ENCODE data around the gene CREB3L1. TPM values are rescaled to one million over a fixed set of nuclear protein-coding genes. Genes with fewer than 3 reads are reported as not detected.

CREB3L1 gene
- total RNA-seq, 2 experiments from 2014 or later, result not detected

DNA sequence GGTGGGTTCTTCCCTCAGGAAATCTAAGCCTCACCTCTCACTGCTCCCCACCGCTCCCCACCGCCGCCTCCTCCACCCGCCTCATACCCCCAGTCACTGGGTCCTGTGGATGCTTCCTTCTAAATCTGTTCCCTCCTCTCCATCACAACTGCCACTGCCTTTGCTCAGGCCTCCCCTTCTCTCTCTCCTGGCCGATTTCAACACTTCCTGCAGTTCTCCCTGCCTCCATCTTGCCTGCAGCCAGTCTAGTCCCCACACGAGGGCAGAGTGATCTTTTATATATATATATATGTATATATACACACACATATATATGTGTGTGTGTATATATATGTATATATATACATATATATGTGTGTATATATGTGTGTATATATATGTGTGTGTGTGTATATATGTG, 27.8 kb downstream of the CREB3L1 start:
- Mint-ChIP-seq H3K27ac (no peak overlapping the region), H3K4me3 (no peak overlapping the region), H3K4me1 (ENCODE audit: low read depth) (peaks cover 16% of the 10 kb centered on the region), H3K36me3 (ENCODE audit: low read depth) (no peaks in the 10 kb centered on the region), H3K9me3 (ENCODE audit: insufficient read depth) (no peaks in the 10 kb centered on the region), H3K27me3 (ENCODE audit: low read depth) (peaks cover 3% of the 10 kb centered on the region)
- ChIA-PET POLR2A (interaction anchor here (0.6 kb wide), 1 partner anchor 56 kb away, joined by 3 read pairs; no protein-coding TSS in a partner anchor), CTCF (no interaction called here)
- DNase-seq (no peak), ATAC-seq (no peak)

DNA sequence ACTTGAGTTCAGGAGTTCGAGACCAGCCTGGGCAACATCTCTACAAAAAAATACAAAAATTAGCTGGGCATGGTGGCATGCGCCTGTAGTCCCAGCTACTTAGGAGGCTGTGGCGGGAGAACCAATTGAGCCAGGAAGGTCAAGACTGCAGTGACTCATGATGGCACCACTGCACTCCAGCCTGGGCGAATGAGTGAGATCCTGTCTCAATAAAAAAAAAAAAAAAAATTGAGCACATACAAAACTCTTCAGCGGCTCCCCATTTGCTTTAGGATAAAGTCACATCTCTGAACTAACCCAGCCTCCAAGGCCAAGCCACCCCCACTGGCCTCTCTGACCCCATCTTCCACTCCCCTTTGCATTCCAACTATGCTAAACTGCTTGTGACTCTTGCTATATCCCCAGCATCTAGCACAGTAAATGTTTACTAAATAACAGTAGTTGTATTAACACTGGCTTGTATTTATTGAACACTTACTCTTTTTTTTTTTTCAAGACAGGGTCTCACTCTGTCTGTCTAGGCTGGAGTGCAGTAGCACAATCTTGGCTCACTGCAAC, 28.9 kb downstream of the CREB3L1 start:
- Mint-ChIP-seq H3K27me3 (ENCODE audit: low read depth) (peaks cover 3% of the 10 kb centered on the region), H3K9me3 (ENCODE audit: insufficient read depth) (no peaks in the 10 kb centered on the region), H3K36me3 (ENCODE audit: low read depth) (no peaks in the 10 kb centered on the region), H3K27ac (peak overlapping the region; percentile 12), H3K4me3 (no peak overlapping the region), H3K4me1 (ENCODE audit: low read depth) (peaks cover 16% of the 10 kb centered on the region)
- ATAC-seq (no peak), DNase-seq (no peak)
- ChIA-PET POLR2A (no interaction called here), CTCF (interaction anchor here (1.0 to 14.1 kb wide), 7 partner anchors 9 to 181 kb away, joined by 3 to 366 read pairs (median 37); partner anchors contain the start of gene CREB3L1)

DNA sequence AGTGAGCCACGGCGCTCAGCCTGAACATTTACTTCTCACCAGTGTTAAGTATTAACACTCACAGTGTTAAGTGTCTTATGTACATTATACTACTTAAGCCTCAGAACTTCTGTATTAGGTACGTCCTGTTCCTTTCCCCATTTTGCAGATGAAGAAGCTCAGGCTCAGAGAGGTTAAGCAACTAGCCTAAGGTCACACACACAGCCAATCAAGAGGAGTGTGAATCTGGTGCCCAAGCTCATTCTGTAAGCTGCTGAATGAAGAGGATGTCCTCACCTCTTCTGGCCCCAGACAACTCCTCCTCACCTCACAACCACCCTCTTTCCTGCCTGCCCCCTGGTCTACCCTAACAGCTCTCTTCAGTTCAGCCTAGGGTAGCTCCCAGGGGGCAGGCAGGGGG, 29.9 kb downstream of the CREB3L1 start:
- no peak for DNase-seq
- CTCF ChIA-PET, result interaction anchor here (1.0 to 14.1 kb wide), 13 partner anchors 8 to 222 kb away, joined by 3 to 366 read pairs (median 10); partner anchors contain the start of gene CREB3L1
- no peaks in the 10 kb centered on the region for H3K36me3 Mint-ChIP-seq (ENCODE audit: low read depth)

DNA sequence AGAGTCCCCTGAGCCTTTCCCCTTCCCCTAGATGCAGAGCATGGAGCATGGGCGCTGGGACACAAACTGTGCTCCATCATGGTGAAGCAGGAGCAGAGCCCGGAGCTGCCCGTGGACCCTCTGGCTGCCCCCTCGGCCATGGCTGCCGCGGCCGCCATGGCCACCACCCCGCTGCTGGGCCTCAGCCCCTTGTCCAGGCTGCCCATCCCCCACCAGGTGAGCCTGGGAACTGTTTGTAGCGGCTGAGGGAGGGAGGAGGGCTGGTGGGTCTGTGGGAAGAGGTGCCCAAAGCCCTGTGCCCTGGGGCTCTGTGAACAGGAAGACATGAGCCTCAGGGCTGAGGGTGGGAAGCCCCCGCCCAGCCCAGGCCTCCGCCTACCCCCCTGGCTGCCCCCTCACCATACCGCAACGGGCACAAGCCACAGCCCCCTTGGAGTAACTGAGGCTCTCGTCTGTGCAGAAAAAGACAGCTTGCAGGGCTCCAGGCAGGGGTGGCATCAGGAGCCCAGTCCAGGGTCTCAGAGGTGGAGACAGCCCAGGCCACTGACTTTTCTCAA, 30.4 kb downstream of the CREB3L1 start:
- DNase-seq (no peak), ATAC-seq (no peak)
- no peak overlapping the region for H3K27ac Mint-ChIP-seq
- H3K4me1 Mint-ChIP-seq (ENCODE audit: low read depth), result peaks cover 16% of the 10 kb centered on the region
- H3K4me3 Mint-ChIP-seq, result no peak overlapping the region
- H3K9me3 Mint-ChIP-seq (ENCODE audit: insufficient read depth), result no peaks in the 10 kb centered on the region
- ChIA-PET POLR2A (interaction anchor here (0.6 kb wide), 1 partner anchor 502 kb away, joined by 3 read pairs; no protein-coding TSS in a partner anchor), CTCF (interaction anchor here (0.6 to 14.1 kb wide), 20 partner anchors 8 to 554 kb away, joined by 3 to 366 read pairs (median 6); partner anchors contain the start of gene CREB3L1)
- peaks cover 3% of the 10 kb centered on the region for H3K27me3 Mint-ChIP-seq (ENCODE audit: low read depth)
- no peaks in the 10 kb centered on the region for H3K36me3 Mint-ChIP-seq (ENCODE audit: low read depth)

More for the DNA sequence above, 29.9 kb downstream of the CREB3L1 start:
- ATAC-seq, result no peak
- POLR2A ChIA-PET, result no interaction called here
- H3K27ac Mint-ChIP-seq, result no peak overlapping the region
- H3K4me3 Mint-ChIP-seq, result no peak overlapping the region
- H3K27me3 Mint-ChIP-seq (ENCODE audit: low read depth), result peaks cover 3% of the 10 kb centered on the region
- no peaks in the 10 kb centered on the region for H3K9me3 Mint-ChIP-seq (ENCODE audit: insufficient read depth)
- peaks cover 16% of the 10 kb centered on the region for H3K4me1 Mint-ChIP-seq (ENCODE audit: low read depth)

DNA sequence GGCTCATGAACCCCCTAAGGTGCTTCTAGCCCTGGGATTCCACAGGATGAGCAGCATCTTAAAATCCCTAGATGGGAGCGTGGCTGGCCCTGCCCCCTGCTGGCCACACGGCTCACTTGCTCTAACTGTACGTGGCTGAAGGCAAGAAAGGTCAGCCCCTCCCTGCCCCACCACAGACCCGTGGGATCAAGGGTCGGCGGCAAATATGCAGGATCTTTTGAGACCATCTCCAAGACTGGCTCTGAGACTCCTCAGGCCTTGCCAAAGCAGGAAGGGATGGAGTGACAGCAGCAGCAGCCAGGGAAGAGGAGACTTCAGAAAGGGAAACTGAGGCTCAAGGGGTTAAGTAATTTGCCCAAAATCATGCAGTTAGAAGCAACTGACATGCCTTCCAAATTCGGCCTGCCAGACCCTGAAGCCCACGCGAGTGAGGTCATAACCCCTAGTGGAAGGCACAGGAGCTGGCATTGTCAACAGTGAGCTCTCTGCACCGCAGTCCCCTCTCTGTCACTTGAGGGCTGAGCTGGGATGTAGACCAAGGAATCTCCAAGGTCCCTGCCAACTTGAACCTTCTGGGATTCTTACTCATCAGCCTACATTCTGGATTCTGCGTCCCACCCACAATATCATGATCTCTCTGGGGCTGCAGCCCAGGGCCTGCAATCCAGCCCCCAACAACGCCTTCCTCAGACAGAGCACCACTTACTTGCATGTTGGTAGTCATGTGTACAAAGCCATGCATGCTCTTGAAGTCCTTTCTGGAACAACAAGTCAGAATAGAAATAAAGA, 31.4 kb downstream of the CREB3L1 start:
- no peak overlapping the region for H3K27ac Mint-ChIP-seq
- CTCF ChIA-PET, result interaction anchor here (0.7 to 14.1 kb wide), 22 partner anchors 10 to 689 kb away, joined by 3 to 366 read pairs (median 6); partner anchors contain the start of gene CREB3L1
- H3K4me1 Mint-ChIP-seq (ENCODE audit: low read depth), result peaks cover 16% of the 10 kb centered on the region
- POLR2A ChIA-PET, result no interaction called here
- ATAC-seq (peak; percentile 78), DNase-seq (peak; percentile 75)
- no peaks in the 10 kb centered on the region for H3K36me3 Mint-ChIP-seq (ENCODE audit: low read depth)
- no peak overlapping the region for H3K4me3 Mint-ChIP-seq
- no peaks in the 10 kb centered on the region for H3K9me3 Mint-ChIP-seq (ENCODE audit: insufficient read depth)
- peaks cover 3% of the 10 kb centered on the region for H3K27me3 Mint-ChIP-seq (ENCODE audit: low read depth)

DNA sequence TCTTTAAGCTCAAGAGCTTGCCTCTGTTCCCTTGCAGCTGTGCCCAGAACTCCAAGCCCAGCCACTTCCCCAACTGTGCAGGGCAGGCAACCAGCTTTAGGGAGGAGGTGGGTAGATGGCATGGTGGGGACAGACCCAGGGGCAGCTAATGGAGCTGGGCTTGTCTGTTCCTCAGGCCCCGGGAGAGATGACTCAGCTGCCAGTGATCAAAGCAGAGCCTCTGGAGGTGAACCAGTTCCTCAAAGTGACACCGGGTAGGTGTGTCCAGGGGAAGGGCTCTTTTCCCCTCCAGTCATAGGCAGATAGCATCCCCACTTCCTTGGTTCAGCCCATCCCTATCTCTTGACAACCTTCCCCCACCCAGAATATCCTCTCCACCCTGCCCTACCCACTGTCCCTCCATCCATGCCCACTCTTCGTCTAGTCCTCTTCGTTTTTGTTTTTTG, 32.4 kb downstream of the CREB3L1 start:
- no peaks in the 10 kb centered on the region for H3K36me3 Mint-ChIP-seq (ENCODE audit: low read depth)
- ChIA-PET CTCF (interaction anchor here (0.9 to 14.1 kb wide), 12 partner anchors 9 to 344 kb away, joined by 3 to 366 read pairs (median 19); partner anchors contain the start of gene CREB3L1), POLR2A (no interaction called here)
- H3K27ac Mint-ChIP-seq, result no peak overlapping the region
- no peaks in the 10 kb centered on the region for H3K9me3 Mint-ChIP-seq (ENCODE audit: insufficient read depth)
- peaks cover 3% of the 10 kb centered on the region for H3K27me3 Mint-ChIP-seq (ENCODE audit: low read depth)
- H3K4me1 Mint-ChIP-seq (ENCODE audit: low read depth), result peaks cover 16% of the 10 kb centered on the region
- DNase-seq, result peak; percentile 34
- ATAC-seq, result peak; percentile 49
- H3K4me3 Mint-ChIP-seq, result no peak overlapping the region

DNA sequence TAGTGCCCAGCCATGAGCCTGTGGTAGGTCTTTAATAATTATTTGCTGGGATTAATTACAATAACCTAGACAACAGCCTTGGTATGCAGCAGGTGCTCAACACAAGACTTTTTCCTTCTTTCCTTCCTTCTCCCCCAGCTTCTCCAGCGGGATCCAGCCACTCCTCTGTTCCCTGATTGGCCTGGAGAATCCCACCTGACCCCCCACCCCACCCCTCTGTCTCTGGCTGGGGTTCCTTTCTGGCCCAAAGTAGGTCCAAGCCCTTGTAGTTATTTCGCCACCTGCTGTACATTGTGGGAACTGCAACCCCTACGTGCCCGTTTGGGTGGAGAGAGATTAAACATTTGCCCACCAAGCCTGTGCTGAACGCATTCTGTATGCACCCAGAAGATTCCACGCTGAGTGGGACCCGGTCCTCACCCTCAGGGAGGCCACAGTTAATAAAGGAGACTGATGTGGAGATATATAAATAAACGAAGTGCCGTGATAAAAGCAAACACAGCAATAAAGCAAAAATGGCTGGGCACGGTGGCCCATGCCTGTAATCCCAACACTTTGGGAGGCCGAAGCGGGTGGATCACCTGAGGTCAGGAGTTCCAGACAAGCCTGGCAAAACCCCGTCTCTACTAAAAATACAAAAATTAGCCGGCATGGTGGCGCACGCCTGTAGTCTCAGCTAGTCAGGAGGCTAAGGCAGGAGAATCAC, 37.7 kb downstream of the CREB3L1 start:
- peak; percentile 83 for DNase-seq
- ChIA-PET CTCF (interaction anchor here (0.7 to 14.1 kb wide), 14 partner anchors 8 to 350 kb away, joined by 3 to 366 read pairs (median 4); no protein-coding TSS in a partner anchor), POLR2A (interaction anchor here (0.6 to 1.0 kb wide), 2 partner anchors 15 to 97 kb away, joined by 3 read pairs; no protein-coding TSS in a partner anchor)
- H3K27ac Mint-ChIP-seq, result no peak overlapping the region
- H3K9me3 Mint-ChIP-seq (ENCODE audit: insufficient read depth), result no peaks in the 10 kb centered on the region
- no peak overlapping the region for H3K4me3 Mint-ChIP-seq
- no peaks in the 10 kb centered on the region for H3K36me3 Mint-ChIP-seq (ENCODE audit: low read depth)
- no peaks in the 10 kb centered on the region for H3K27me3 Mint-ChIP-seq (ENCODE audit: low read depth)
- H3K4me1 Mint-ChIP-seq (ENCODE audit: low read depth), result peaks cover 25% of the 10 kb centered on the region
- peak; percentile 67 for ATAC-seq

DNA sequence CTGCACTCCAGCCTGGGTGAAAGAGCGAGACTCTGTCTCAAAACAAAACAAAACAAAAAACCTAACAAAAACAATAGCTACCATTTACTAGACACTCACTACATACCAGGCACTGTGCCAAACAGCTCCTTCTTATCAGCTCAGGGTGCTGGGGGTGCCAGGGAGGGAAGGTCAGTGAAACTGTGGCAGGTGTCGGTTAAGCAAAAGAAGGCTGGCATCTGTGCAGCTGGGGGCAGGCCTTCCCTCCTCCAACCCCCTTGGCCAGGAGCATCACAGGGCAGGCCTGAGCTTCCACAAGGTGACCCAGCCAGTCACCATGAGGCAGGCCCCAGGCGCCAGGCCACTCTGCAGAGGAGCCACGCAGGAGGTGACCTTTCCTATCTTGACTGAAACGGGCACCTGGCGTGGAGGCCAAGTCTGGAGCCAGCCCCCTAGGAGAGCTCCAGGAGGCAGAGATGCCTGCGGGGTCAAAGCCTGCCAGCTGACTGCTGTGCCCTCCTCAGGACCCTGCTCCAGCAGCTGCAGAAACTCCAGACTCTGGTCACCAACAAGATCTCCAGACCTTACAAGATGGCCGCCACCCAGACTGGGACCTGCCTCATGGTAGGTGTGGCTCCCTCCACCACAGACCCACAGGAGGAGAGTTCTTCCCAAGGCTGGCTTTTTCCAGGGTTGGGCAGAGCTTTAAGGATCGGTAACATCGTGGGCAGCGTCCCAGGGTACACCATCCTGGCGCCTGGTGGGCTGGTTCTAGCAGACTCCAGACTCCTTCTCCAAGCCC, 38.5 kb downstream of the CREB3L1 start:
- ChIA-PET POLR2A (interaction anchor here (0.6 to 1.0 kb wide), 2 partner anchors 14 to 98 kb away, joined by 3 read pairs; no protein-coding TSS in a partner anchor), CTCF (interaction anchor here (0.7 to 14.1 kb wide), 14 partner anchors 8 to 350 kb away, joined by 3 to 366 read pairs (median 4); no protein-coding TSS in a partner anchor)
- Mint-ChIP-seq H3K36me3 (ENCODE audit: low read depth) (no peaks in the 10 kb centered on the region), H3K27me3 (ENCODE audit: low read depth) (no peaks in the 10 kb centered on the region), H3K4me1 (ENCODE audit: low read depth) (peaks cover 32% of the 10 kb centered on the region), H3K27ac (no peak overlapping the region), H3K4me3 (no peak overlapping the region), H3K9me3 (ENCODE audit: insufficient read depth) (no peaks in the 10 kb centered on the region)
- no peak for DNase-seq
- ATAC-seq, result no peak

DNA sequence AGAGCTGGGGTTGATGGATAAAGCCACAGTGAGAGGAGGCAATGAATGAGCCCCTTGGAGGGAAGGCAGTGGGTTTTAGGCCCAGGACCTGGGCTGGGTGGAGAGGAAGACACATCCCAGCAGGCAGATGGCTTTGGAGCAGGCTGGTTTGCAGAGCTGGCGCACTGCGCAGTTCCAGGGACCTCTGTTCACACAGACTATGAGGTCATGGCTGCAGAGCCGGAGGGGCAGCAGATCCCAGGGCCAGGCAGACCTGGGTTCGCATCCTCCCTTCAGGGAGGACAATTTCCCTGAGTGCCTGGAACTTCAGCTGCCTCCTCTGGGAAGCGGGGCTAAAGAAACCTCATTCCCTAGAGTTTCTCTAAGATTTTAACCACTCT, 41.6 kb downstream of the CREB3L1 start:
- ChIA-PET POLR2A (interaction anchor here (0.6 to 1.4 kb wide), 2 partner anchors 80 to 299 kb away, joined by 3 to 4 read pairs; no protein-coding TSS in a partner anchor), CTCF (interaction anchor here (0.6 to 14.1 kb wide), 6 partner anchors 11 to 709 kb away, joined by 3 to 366 read pairs (median 10); partner anchors contain the start of gene DGKZ)
- H3K9me3 Mint-ChIP-seq (ENCODE audit: insufficient read depth), result no peaks in the 10 kb centered on the region
- peak overlapping the region; percentile 91 for H3K27ac Mint-ChIP-seq
- no peaks in the 10 kb centered on the region for H3K36me3 Mint-ChIP-seq (ENCODE audit: low read depth)
- ATAC-seq (no peak), DNase-seq (no peak)
- no peaks in the 10 kb centered on the region for H3K27me3 Mint-ChIP-seq (ENCODE audit: low read depth)
- peaks cover 32% of the 10 kb centered on the region for H3K4me1 Mint-ChIP-seq (ENCODE audit: low read depth)
- H3K4me3 Mint-ChIP-seq, result peak overlapping the region; percentile 42

DNA sequence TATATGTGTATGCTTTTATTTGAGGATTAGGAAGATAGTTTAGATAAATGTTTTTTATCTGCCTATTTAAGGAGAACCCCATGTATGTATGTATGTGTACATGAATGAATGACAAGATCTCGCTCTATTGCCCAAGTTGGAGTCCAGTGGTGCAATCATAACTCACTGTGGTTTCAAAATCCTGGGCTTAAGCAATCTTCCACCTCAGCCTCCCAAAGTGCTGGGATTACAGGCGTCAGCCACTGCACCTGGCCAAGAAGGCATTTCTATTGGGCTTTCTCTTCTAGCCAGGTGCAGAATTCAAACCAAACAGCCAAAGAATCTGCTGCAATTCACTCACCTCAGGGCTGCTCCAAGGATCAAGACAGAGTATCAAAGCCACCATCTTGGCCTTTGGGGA, 44.3 kb downstream of the CREB3L1 start:
- H3K36me3 Mint-ChIP-seq (ENCODE audit: low read depth), result no peaks in the 10 kb centered on the region
- no peak for ATAC-seq
- POLR2A ChIA-PET, result no interaction called here

More for the DNA sequence above, 44.3 kb downstream of the CREB3L1 start:
- Mint-ChIP-seq H3K9me3 (ENCODE audit: insufficient read depth) (no peaks in the 10 kb centered on the region), H3K27ac (no peak overlapping the region), H3K4me1 (ENCODE audit: low read depth) (peaks cover 28% of the 10 kb centered on the region), H3K4me3 (no peak overlapping the region), H3K27me3 (ENCODE audit: low read depth) (peaks cover 5% of the 10 kb centered on the region)
- CTCF ChIA-PET, result interaction anchor here (1.0 to 1.2 kb wide), 2 partner anchors 9 to 83 kb away, joined by 5 read pairs; no protein-coding TSS in a partner anchor
- no peak for DNase-seq
